GM12801 (cell line): ENCODE results near the gene RTN4R.

Experiments used
- CTCF ChIP-seq: IDR thresholded peaks from one replicate; pipeline ENCODE4 v1.5.1; 2011; ENCODE audit warnings: control low read depth; ENCODE audit not compliant: insufficient read length; ENCODE audit errors: extremely low read depth

RTN4R gene

GRCh38 chr22:20204311-20204710 is 63.8 kb downstream of the RTN4R start:
- no peak for TF ChIP-seq CTCF

GRCh38 chr22:20203552-20204201 is 64.4 kb downstream of the RTN4R start:
- no peak for TF ChIP-seq CTCF

GRCh38 chr22:20203142-20203551 is 65.0 kb downstream of the RTN4R start:
- TF ChIP-seq CTCF, result no peak

- TF ChIP-seq CTCF, result no peak
Measured at GRCh38 chr22:20201837-20202392, 66.2 kb downstream of the RTN4R start.

- TF ChIP-seq CTCF, result no peak
Measured at GRCh38 chr22:20199906-20200305, 68.2 kb downstream of the RTN4R start.

- no peak for TF ChIP-seq CTCF
Measured at GRCh38 chr22:20199413-20199842, 68.7 kb downstream of the RTN4R start.

- TF ChIP-seq CTCF, result no peak
Measured at GRCh38 chr22:20198557-20199319, 69.4 kb downstream of the RTN4R start.
